IMR-90 (cell line): ENCODE data around the gene BNIP5. TPM values are rescaled to one million over a fixed set of nuclear protein-coding genes. Genes with fewer than 3 reads are reported as not detected.

ENCODE experiments used
- ATAC-seq: fragments of 200-7000 bp; cut with Tn5 transposase; 2 replicates; pipeline ENCODE4 v1.9.1; 2020; ENCODE audit warnings: low read depth, mild to moderate bottlenecking, moderate library complexity
- BruUV-seq: library from RNA; stranded (reverse); fragments of 400-500 nt; replicated peaks from 2 replicates; lab custom pipeline; 2021; lab: Mats Ljungman, UMichigan
- CTCF ChIA-PET: fragments of 300-600 bp; formaldehyde crosslinking; extraction: SDS; loops from one replicate; lab custom pipeline; 2021; ENCODE audit warnings: antibody characterized with exemption; lab: Yijun Ruan, JAX
- POLR2A ChIA-PET: fragments of 300-600 bp; sonication (Branson Sonifier 250); formaldehyde crosslinking; loops from one replicate; lab custom pipeline; 2022; ENCODE audit warnings: antibody characterized with exemption; ENCODE audit not compliant: unreplicated experiment; lab: Charles Lee
- DNase-seq: peaks from one replicate; pipeline ENCODE4 v3.0.0; 2013
- H2AFZ ChIP-seq: replicated peaks from 2 replicates; pipeline ENCODE3; 2013; ENCODE audit warnings: low read length, mild to moderate bottlenecking; ENCODE audit not compliant: poor library complexity
- H2AK5ac ChIP-seq: 2 replicates; pipeline ENCODE4 v1.6.1; 2013; ENCODE audit warnings: low read depth, low read length, inconsistent platforms
- H2AK9ac ChIP-seq: replicated peaks from 2 replicates; pipeline ENCODE3; 2013; ENCODE audit warnings: mild to moderate bottlenecking, low read depth, low read length, moderate library complexity; ENCODE audit not compliant: poor library complexity
- H2BK120ac ChIP-seq: 2 replicates; pipeline ENCODE4 v1.6.1; 2013; ENCODE audit warnings: low read depth, low read length, inconsistent platforms
- H2BK15ac ChIP-seq: 3 replicates; pipeline ENCODE4 v1.6.1; 2013; ENCODE audit warnings: low read depth, low read length, inconsistent platforms
- H2BK20ac ChIP-seq: 2 replicates; pipeline ENCODE4 v1.6.1; 2013; ENCODE audit warnings: low read depth, mild to moderate bottlenecking, inconsistent platforms, low read length, moderate library complexity
- H2BK5ac ChIP-seq: 2 replicates; pipeline ENCODE4 v1.6.1; 2013; ENCODE audit warnings: mild to moderate bottlenecking, low read depth, low read length, inconsistent platforms; ENCODE audit not compliant: poor library complexity, severe bottlenecking
- H3K14ac ChIP-seq: replicated peaks from 2 replicates; pipeline ENCODE4 v1.6.1; 2013; ENCODE audit warnings: low read depth, low read length, inconsistent platforms
- H3K18ac ChIP-seq: 2 replicates; pipeline ENCODE4 v1.6.1; 2013; ENCODE audit warnings: low read depth, low read length, control low read depth
- H3K23ac ChIP-seq: 2 replicates; pipeline ENCODE4 v1.6.1; 2013; ENCODE audit warnings: low read depth, low read length, inconsistent platforms
- H3K27ac ChIP-seq: 2 replicates; pipeline ENCODE4 v1.5.1; 2013; ENCODE audit warnings: mild to moderate bottlenecking, control low read depth, low read length; ENCODE audit not compliant: insufficient read depth
- H3K27me3 ChIP-seq: 2 replicates; pipeline ENCODE4 v1.6.1; 2013; ENCODE audit warnings: low read length; ENCODE audit not compliant: control insufficient read depth, insufficient read depth
- H3K36me3 ChIP-seq: 2 replicates; pipeline ENCODE4 v1.6.1; 2013; ENCODE audit warnings: low read length, mixed read lengths; ENCODE audit not compliant: control insufficient read depth, insufficient read depth
- H3K4ac ChIP-seq: 2 replicates; pipeline ENCODE4 v1.6.1; 2013; ENCODE audit warnings: low read depth, low read length, inconsistent platforms
- H3K4me1 ChIP-seq: 2 replicates; pipeline ENCODE4 v1.6.1; 2013; ENCODE audit warnings: low read length, mixed read lengths; ENCODE audit not compliant: control insufficient read depth, insufficient read depth
- H3K4me2 ChIP-seq: 2 replicates; pipeline ENCODE4 v1.6.1; 2013; ENCODE audit warnings: low read depth, mild to moderate bottlenecking, control low read depth, low read length, moderate library complexity
- H3K4me3 ChIP-seq: 2 replicates; pipeline ENCODE4 v1.5.1; 2013; ENCODE audit warnings: low read depth, mild to moderate bottlenecking, control low read depth, low read length, moderate library complexity; ENCODE audit not compliant: insufficient read depth
- H3K56ac ChIP-seq: 2 replicates; pipeline ENCODE4 v1.6.1; 2013; ENCODE audit warnings: low read length, inconsistent platforms; ENCODE audit not compliant: insufficient read depth; ENCODE audit errors: extremely low read depth
- H3K79me1 ChIP-seq, 2 experiments: 2 replicates each; pipeline ENCODE4 v1.6.1; 2013; ENCODE audit warnings: low read length in 2 of 2, inconsistent platforms in 1 of 2, low read depth in 1 of 2
- H3K9ac ChIP-seq: 2 replicates; pipeline ENCODE4 v1.6.1; 2013; ENCODE audit warnings: low read depth, low read length, control low read depth
- H3K9me1 ChIP-seq: 2 replicates; pipeline ENCODE4 v1.6.1; 2013; ENCODE audit warnings: low read length, inconsistent platforms; ENCODE audit not compliant: insufficient read depth
- H3K9me3 ChIP-seq: 2 replicates; pipeline ENCODE4 v1.6.1; 2013; ENCODE audit warnings: low read length; ENCODE audit not compliant: control insufficient read depth, insufficient read depth
- H4K20me1 ChIP-seq: 2 replicates; pipeline ENCODE4 v1.6.1; 2013; ENCODE audit warnings: low read length, inconsistent platforms; ENCODE audit not compliant: insufficient read depth
- H4K5ac ChIP-seq: 2 replicates; pipeline ENCODE4 v1.6.1; 2013; ENCODE audit warnings: mild to moderate bottlenecking, low read depth, low read length, control low read depth
- H4K8ac ChIP-seq, 2 experiments: 2 replicates each; pipeline ENCODE4 v1.6.1; 2013; ENCODE audit warnings: low read depth in 2 of 2, low read length in 2 of 2, control low read depth in 1 of 2, inconsistent platforms in 1 of 2
- H4K91ac ChIP-seq: 2 replicates; pipeline ENCODE4 v1.6.1; 2013; ENCODE audit warnings: low read depth, low read length, inconsistent platforms; ENCODE audit not compliant: insufficient read depth
- FOS ChIP-seq: fragments of 150-350 bp; IDR thresholded peaks from 2 replicates; pipeline ENCODE4 v1.6.1; 2016; ENCODE audit warnings: low read depth, low read length
- RFX5 ChIP-seq: IDR thresholded peaks from 2 replicates; pipeline ENCODE4 v1.8.0; 2012; ENCODE audit warnings: low read depth, mild to moderate bottlenecking, low read length, moderate library complexity
- WGBS, 2 experiments: methylation state at CpG; one replicate each; pipeline versions ENCODE4 v1.1.5 to v1.1.7; 2013; ENCODE audit warnings: missing lambda C conversion rate in 2 of 2; ENCODE audit not compliant: insufficient read length in 1 of 2; ENCODE audit errors: extremely low coverage in 2 of 2; 5-methylcytosine and 5-hydroxymethylcytosine counted together
- dilution Hi-C: fragments of 300-500 bp; cut with HindIII; formaldehyde crosslinking; loops from one replicate; pipeline ENCODE4 v1.14.3; 2018; ENCODE audit warnings: low sequenced_read_pairs; ENCODE audit not compliant: unreplicated experiment
- in situ Hi-C: fragments of 300-500 bp; cut with MboI; formaldehyde crosslinking; loops from 3 replicates; pipeline ENCODE4 v1.14.3; 2019; ENCODE audit warnings: low sequenced_read_pairs, inconsistent platforms, mixed read lengths
- intact Hi-C: fragments of 100-400 bp; cut with micrococcal nuclease; formaldehyde crosslinking; loops from 2 replicates; pipeline ENCODE4 v1.10.0; 2022
- polyA plus RNA-seq, 3 experiments: library from polyadenylated mRNA; depleted of rRNA; stranded (reverse); fragments of >200 nt; gene quantifications; 2 replicates each; pipeline ENCODE4 v1.2.3, GENCODE V29; 2012; ENCODE audit warnings: low replicate concordance in 1 of 3
- total RNA-seq: library from RNA; depleted of rRNA; stranded (reverse); fragments of >200 nt; gene quantifications from 2 replicates; pipeline ENCODE4 v1.2.3, GENCODE V29; 2012

Gene BNIP5
- total and polyA plus RNA-seq, 2 of the 4 experiments (the other 2 are of a cell fraction): not detected

DNA sequence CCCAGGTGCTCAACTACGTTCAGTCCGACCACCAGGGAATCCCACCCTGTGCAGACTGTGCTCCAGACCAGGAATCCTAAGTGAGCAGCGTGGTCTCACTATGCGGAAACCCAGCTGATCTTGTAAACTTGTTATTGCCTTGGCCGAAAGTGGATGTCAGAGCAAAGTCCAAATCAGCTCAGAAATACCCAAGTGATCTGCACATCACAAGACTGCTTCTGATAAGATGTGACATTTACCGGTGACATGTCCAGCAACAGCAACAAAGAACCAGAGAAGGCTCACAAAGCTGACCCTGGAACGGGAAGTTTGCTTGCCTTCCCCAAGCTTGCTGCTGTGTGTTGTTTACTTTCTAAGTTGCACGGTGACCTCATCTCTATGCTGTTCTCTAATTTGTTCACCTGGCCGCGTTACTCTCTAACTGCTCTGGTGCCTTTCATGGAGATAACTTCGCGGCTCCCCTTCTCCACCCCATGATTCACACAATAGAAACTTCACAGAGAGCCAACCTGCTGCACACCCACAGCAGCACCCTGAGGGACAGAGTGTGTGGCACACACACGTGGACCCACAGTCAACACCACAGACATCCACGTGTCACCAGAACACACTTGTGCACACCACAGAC lies 1.7 kb downstream of the BNIP5 start:
- ChIA-PET POLR2A (no interaction called here), CTCF (no interaction called here)
- dilution Hi-C loops: no loop called here
- no TSS peak for BruUV-seq
- no peak overlapping the region for H2AK5ac ChIP-seq
- H3K9ac ChIP-seq: no peak overlapping the region
- no peak overlapping the region for H3K27ac ChIP-seq
- no peak for TF ChIP-seq RFX5
- no peak for TF ChIP-seq FOS
- no peak overlapping the region for H2BK120ac ChIP-seq
- DNase-seq: no peak
- no peak overlapping the region for H4K5ac ChIP-seq
- H3K36me3 ChIP-seq: no peaks in the 10 kb centered on the region
- H3K4ac ChIP-seq: no peak overlapping the region
- H4K8ac ChIP-seq: no peak overlapping the region
- H2BK20ac ChIP-seq: no peak overlapping the region
- H3K18ac ChIP-seq: no peak overlapping the region
- no peaks in the 10 kb centered on the region for H3K79me1 ChIP-seq
- H2AK9ac ChIP-seq: no peak overlapping the region
- H3K23ac ChIP-seq: no peak overlapping the region
- no peaks in the 10 kb centered on the region; the same call in 1 of the 2 replicates for H3K9me3 ChIP-seq
- no peak overlapping the region for H4K91ac ChIP-seq
- no peak overlapping the region for H3K14ac ChIP-seq
- no peaks in the 10 kb centered on the region for H4K20me1 ChIP-seq
- no peak for ATAC-seq
- 87% methylated on average over 7 of the region's 14 CpGs; no CpG with 5 or more reads in 1 of the 2 experiments for WGBS, 2 experiments
- H3K4me2 ChIP-seq: no peak overlapping the region
- H2AFZ ChIP-seq: no peak overlapping the region
- intact Hi-C loops: no loop called here
- H3K4me3 ChIP-seq: no peak overlapping the region
- no peak overlapping the region for H2BK15ac ChIP-seq
- in situ Hi-C loops: no loop called here
- no peaks in the 10 kb centered on the region for H3K4me1 ChIP-seq
- no peak overlapping the region for H2BK5ac ChIP-seq
- 0 out of 2 replicates have a peak, but pooled peaks cover 6% of the 10 kb centered on the region for H3K9me1 ChIP-seq
- H3K56ac ChIP-seq: no peak overlapping the region
- peaks cover 79% of the 10 kb centered on the region for H3K27me3 ChIP-seq
